ENCODE results near the gene EID2B.

EID2B gene

GRCh38 chr19:39557811-39558623 lies 25.4 kb upstream of the EID2B start (continued):
- TF ChIP-seq ZSCAN18 (tag by site-specific recombination; IDR thresholded peaks at IDR 0.05), result no peak
- TF ChIP-seq ZFP37 (tag by site-specific recombination; IDR thresholded peaks at IDR 0.05), result peak; percentile 41; the same call in 1 of the 2 replicates
- TF ChIP-seq ZNF585B (tag by site-specific recombination; IDR thresholded peaks at IDR 0.05), result no peak
- TF ChIP-seq ZFHX2 (tag by site-specific recombination; conservative IDR thresholded peaks at IDR 0.05), result no peak

DNA sequence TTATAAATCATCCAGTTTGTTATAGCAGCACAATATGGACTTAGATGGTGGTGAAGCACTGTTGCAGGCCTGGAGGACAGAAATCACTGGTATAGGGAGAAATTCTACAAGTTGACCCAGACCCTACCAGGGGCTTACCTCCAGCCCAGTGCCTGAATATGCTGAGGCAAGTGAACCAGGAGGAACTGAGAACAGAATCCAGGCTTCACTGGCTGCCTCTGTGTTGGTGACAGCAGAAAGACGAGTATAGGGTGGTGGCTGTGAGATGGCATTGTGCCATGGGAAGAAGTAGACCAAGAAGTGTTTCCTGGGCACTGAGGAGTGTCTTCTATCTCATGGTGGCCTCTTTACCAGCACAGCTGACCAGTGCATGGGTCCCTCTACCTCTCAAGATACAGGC lies 23.2 kb upstream of the EID2B start:
- Histone ChIP-seq H3K27ac (ENCODE audit: extremely low read depth, low read depth, low read length) (no peak overlapping the region), H3K36me3 (ENCODE audit: control insufficient read depth in 2 of 2, insufficient read depth in 1 of 2, low read length in 2 of 2) (no peaks in the 10 kb centered on the region; a peak in 1 of 3 replicates), H3K9me3 (ENCODE audit: control insufficient read depth, insufficient read depth, low read depth, low read length) (peaks cover 2% of the 10 kb centered on the region; the same call in 1 of the 2 replicates), H3K4me1 (ENCODE audit: control insufficient read depth, insufficient read depth, low read length) (peaks cover 19% of the 10 kb centered on the region), H3K4me3 (ENCODE audit: low read depth, low read length) (no peak overlapping the region)
- CTCF ChIA-PET, result interaction anchor here (0.6 to 0.7 kb wide), 3 partner anchors 15 to 213 kb away, joined by 3 read pairs; no protein-coding TSS in a partner anchor
- TF ChIP-seq GLIS2 (tag by site-specific recombination; IDR thresholded peaks at IDR 0.05) (no peak), EGR2 (tag by site-specific recombination; IDR thresholded peaks at IDR 0.05; ENCODE audit: low read depth) (no peak), ZNF658 (tag by site-specific recombination; IDR thresholded peaks at IDR 0.05) (no peak), ZNF514 (tag by site-specific recombination; IDR thresholded peaks at IDR 0.05) (no peak), PRDM10 (tag by site-specific recombination; IDR thresholded peaks at IDR 0.05) (no peak), ZNF560 (tag by site-specific recombination; IDR thresholded peaks at IDR 0.05; ENCODE audit: borderline replicate concordance) (no peak), ZNF140 (tag by site-specific recombination; IDR thresholded peaks at IDR 0.05) (no peak), ZNF76 (tag by site-specific recombination; IDR thresholded peaks at IDR 0.05; ENCODE audit: borderline replicate concordance, low read depth) (no peak), FEZF1 (tag by site-specific recombination; IDR thresholded peaks at IDR 0.05) (no peak), ZNF704 (tag by site-specific recombination; IDR thresholded peaks at IDR 0.05) (no peak)
- TF ChIP-seq, protein P1, sequence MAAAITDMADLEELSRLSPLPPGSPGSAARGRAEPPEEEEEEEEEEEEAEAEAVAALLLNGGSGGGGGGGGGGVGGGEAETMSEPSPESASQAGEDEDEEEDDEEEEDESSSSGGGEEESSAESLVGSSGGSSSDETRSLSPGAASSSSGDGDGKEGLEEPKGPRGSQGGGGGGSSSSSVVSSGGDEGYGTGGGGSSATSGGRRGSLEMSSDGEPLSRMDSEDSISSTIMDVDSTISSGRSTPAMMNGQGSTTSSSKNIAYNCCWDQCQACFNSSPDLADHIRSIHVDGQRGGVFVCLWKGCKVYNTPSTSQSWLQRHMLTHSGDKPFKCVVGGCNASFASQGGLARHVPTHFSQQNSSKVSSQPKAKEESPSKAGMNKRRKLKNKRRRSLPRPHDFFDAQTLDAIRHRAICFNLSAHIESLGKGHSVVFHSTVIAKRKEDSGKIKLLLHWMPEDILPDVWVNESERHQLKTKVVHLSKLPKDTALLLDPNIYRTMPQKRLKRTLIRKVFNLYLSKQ (tag by site-specific recombination; IDR thresholded peaks at IDR 0.05; ENCODE audit: borderline replicate concordance), result no peak
- TF ChIP-seq, protein P2, sequence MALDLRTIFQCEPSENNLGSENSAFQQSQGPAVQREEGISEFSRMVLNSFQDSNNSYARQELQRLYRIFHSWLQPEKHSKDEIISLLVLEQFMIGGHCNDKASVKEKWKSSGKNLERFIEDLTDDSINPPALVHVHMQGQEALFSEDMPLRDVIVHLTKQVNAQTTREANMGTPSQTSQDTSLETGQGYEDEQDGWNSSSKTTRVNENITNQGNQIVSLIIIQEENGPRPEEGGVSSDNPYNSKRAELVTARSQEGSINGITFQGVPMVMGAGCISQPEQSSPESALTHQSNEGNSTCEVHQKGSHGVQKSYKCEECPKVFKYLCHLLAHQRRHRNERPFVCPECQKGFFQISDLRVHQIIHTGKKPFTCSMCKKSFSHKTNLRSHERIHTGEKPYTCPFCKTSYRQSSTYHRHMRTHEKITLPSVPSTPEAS (tag by site-specific recombination; IDR thresholded peaks at IDR 0.05), result no peak
- TF ChIP-seq, protein P3, sequence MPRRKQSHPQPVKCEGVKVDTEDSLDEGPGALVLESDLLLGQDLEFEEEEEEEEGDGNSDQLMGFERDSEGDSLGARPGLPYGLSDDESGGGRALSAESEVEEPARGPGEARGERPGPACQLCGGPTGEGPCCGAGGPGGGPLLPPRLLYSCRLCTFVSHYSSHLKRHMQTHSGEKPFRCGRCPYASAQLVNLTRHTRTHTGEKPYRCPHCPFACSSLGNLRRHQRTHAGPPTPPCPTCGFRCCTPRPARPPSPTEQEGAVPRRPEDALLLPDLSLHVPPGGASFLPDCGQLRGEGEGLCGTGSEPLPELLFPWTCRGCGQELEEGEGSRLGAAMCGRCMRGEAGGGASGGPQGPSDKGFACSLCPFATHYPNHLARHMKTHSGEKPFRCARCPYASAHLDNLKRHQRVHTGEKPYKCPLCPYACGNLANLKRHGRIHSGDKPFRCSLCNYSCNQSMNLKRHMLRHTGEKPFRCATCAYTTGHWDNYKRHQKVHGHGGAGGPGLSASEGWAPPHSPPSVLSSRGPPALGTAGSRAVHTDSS (tag by site-specific recombination; IDR thresholded peaks at IDR 0.05), result no peak
- POLR2A ChIA-PET, result no interaction called here
